NT2/D1 (cell line): ENCODE data around the gene C10orf67.

Experiments
- DNase-seq: peaks from one replicate; pipeline ENCODE4 v3.0.0-alpha.2; 2011; ENCODE audit warnings: low read depth, low spot score
- H3K27me3 ChIP-seq: 2 replicates; pipeline ENCODE4 v1.6.0; 2011; ENCODE audit warnings: mild to moderate bottlenecking; ENCODE audit not compliant: insufficient read length, insufficient read depth
- H3K36me3 ChIP-seq: 2 replicates; pipeline ENCODE4 v1.6.1; 2011; ENCODE audit warnings: mild to moderate bottlenecking, low read length, mixed read lengths; ENCODE audit not compliant: insufficient read depth, insufficient read length
- H3K4me1 ChIP-seq: 2 replicates; pipeline ENCODE4 v1.5.1; 2011; ENCODE audit not compliant: insufficient read depth, insufficient read length
- H3K4me3 ChIP-seq: 2 replicates; pipeline ENCODE4 v1.5.1; 2011; ENCODE audit warnings: low read depth; ENCODE audit not compliant: insufficient read length
- H3K9ac ChIP-seq: 2 replicates; pipeline ENCODE4 v1.6.0; 2011; ENCODE audit warnings: low read depth; ENCODE audit not compliant: insufficient read length
- H3K9me3 ChIP-seq: 2 replicates; pipeline ENCODE4 v1.5.1; 2011; ENCODE audit warnings: mild to moderate bottlenecking, low read length; ENCODE audit not compliant: insufficient read depth
- SUZ12 ChIP-seq: IDR thresholded peaks from 2 replicates; pipeline ENCODE4 v1.6.1; 2011; ENCODE audit not compliant: insufficient read length, insufficient read depth; ENCODE audit errors: extremely low read depth
- YY1 ChIP-seq: IDR thresholded peaks from 2 replicates; pipeline ENCODE4 v1.6.1; 2011; ENCODE audit not compliant: insufficient read length, insufficient read depth
- ZNF274 ChIP-seq: IDR thresholded peaks from 2 replicates; pipeline ENCODE4 v1.6.1; 2011; ENCODE audit warnings: mild to moderate bottlenecking, low read depth, low read length

C10orf67 gene

DNA sequence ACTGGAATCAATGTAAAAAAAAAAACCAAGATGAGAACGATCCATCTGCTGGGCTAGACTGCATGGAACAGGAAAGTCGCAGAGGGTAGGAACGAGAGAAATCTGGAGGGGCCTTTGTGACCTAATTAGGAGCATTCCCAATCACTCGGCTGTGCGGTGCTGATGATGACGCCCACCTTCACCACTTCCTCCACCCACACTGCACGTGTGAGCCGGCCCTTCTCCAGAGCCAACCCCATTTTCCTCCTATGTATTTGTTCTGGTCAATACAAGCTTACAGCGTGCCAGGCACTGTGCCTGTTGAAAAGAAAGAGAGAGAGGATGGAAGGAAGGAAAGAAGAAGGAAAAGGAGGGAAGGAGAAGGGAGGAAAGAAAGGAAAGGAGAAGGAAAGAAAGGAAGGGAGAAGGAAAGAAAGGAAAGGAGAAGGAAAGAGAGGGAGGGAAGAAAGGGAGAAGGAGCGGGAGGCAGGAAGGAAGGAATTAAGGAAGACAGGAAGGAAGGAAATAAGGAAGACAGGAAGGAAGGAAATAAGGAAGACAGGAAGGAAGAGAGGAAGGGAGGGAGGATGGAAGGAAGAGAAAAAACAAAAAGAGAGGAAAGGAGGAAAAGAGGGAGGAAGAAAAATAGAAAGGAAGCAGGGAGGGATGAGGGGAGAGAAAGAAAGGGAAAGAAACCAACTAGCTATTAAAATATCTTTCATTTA is 188.0 kb downstream of the C10orf67 start:
- TF ChIP-seq ZNF274 (no peak), SUZ12 (no peak), YY1 (no peak)
- no peak for DNase-seq
- H3K36me3 ChIP-seq, result no peaks in the 10 kb centered on the region
- H3K27me3 ChIP-seq, result peaks cover 6% of the 10 kb centered on the region
- no peaks in the 10 kb centered on the region for H3K9me3 ChIP-seq
- no peak overlapping the region for H3K9ac ChIP-seq
- H3K4me1 ChIP-seq, result no peaks in the 10 kb centered on the region
- no peak overlapping the region for H3K4me3 ChIP-seq

DNA sequence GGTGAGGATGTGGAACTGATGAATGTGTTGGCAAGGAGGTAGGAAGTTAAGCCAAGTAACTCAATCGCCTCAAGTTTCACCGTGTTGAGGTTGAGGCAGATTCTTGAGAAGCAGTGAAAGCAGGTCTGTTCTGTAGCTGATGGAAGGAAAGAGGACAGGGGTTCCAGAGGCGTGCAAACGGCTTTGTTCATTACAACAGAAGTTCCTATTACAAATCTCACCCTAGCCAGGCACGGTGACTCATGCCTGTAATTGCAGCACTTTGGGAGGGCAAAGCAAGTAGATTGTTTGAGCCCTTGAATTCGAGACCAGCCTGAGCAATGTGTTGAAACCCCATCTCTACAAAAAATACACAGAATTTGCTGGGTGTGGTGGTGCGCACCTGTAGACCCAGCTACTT is 189.4 kb downstream of the C10orf67 start:
- H3K9ac ChIP-seq, result no peak overlapping the region

More for the DNA sequence above, 189.4 kb downstream of the C10orf67 start:
- Histone ChIP-seq H3K4me3 (no peak overlapping the region), H3K4me1 (no peaks in the 10 kb centered on the region), H3K27me3 (peaks cover 4% of the 10 kb centered on the region), H3K9me3 (no peaks in the 10 kb centered on the region), H3K36me3 (no peaks in the 10 kb centered on the region)
- TF ChIP-seq YY1 (no peak), ZNF274 (no peak)
- no peak for DNase-seq
